GOT3 (cell line): ENCODE measurements around the gene CSNK2B.

ENCODE experiments used
- DNase-seq: peaks from one replicate; lab custom pipeline; 2025; ENCODE audit warnings: mixed read lengths; lab: John Stamatoyannopoulos, UW

CSNK2B gene

GRCh38 chr6:31710523-31711219 lies 44.8 kb downstream of the CSNK2B start:
- DNase-seq: no peak

GRCh38 chr6:31711233-31711632 lies 45.4 kb downstream of the CSNK2B start:
- DNase-seq: no peak

DNA sequence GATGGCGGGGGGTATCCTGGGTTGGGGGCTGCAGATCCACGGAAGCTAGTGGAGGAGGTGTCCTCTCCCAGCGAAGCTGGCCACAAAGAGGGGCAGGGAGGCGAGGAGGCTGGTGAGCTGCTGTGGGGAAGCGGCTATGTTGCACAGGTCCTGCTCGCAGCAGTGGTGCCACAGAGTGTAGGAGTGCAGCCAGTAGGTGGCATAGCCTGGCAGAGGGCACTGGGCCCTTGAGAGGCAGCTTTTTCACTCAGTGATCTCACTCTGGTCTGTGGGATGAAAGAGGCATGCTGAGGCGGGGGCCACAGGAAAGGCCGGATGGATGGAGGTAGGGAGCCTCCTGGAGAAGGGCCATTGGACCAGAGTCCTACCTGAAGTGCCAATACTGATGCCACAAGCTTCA lies 46.4 kb downstream of the CSNK2B start:
- no peak for DNase-seq

DNA sequence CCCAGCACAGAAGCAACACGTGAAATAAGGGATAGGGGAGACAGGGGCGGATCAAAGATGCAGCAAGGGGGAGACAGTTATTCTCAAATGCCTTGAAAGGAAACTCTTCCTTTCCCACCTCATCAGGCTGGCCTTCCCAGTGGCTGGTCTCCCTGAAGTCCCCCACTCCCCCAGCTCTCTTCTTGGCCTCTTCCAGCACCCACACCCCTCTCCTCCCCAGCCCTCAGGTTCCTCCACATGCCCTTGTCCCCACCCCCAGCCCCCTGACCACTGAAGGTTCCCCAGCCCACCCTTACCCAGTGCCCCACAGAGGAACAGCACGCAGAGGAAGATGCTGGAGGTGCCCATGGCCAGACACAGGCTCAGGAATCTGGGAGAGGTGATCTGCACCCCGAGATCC lies 47.6 kb downstream of the CSNK2B start:
- DNase-seq: no peak

DNA sequence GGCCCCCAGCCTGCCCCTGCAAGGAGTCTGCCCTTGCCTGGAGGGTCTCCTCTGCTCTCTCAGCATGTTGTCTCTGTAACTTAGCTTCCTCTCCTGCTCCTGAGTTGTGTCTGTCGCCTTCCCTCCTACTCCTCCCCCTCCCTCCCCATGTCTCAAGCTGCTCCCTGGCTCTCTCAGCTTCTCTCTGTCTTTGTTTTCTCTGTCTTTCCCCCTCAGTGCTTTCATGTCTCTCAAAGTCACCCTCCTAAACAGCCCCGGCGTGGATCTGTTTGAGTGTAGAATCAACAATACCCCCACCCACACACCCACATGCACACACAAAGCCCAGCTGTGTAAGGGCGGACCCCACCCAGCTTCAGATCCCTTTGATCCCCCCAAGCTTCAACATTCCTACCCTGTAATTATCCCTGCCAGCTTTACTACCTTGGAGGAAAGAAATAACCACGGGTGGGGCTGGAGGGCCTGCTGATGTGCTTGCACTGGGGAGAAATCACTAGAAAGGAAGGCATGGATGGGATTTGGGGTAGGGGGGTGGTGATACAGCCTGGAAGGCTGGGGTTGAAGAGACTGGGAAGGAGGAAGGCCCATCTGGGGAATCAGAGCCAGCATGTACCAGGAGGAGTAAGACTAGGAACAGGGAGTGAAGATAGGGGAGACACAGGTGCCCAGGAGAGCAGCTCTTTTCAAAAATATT lies 48.3 kb downstream of the CSNK2B start:
- DNase-seq: no peak

DNA sequence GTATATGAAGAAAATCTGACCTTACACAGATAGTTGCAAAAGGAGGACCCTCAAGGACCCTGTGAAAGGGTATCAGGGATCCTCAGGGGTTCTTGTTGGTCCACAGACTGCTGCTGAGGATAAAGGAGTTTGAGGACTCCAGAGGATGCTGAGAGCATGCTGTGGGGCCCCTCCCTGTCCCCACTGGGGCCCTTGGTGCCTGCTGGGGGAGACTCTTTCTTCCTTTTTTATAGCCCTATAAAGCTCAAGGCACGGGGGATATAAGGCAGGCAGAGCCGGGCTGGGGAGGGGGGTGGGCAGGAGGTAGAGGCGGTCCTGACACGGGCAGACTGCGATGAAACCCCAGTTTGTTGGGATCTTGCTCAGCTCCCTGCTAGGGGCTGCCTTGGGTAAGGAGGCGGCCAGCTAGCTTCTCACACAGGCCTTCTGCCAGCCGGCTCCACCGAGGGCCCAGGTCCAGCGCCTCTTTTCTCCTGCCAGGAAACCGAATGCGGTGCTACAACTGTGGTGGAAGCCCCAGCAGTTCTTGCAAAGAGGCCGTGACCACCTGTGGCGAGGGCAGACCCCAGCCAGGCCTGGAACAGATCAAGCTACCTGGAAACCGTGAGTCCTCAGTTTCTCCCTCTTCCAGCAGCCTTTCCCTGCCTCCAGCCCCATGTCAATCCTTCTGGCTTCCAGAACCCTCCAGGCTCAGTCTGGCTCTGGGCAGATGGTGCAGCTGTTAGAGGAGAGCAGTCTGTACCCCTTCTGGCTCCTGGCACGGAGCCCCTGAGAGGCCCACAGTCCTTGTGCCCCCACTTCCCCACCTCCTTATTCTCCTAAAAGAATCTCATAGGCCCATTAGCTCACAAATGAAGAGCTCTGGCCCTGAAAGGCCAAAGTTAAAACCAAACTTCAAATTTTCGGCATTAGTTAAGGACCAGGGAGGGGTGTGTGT lies 49.4 kb downstream of the CSNK2B start, which contains the start of gene LY6G6D:
Gene LY6G6D, plus strand, starts transcription at position 327 of the 937 bp plus-strand sequence. Its CDS starts 8 bp downstream, at position 335.
- no peak for DNase-seq

DNA sequence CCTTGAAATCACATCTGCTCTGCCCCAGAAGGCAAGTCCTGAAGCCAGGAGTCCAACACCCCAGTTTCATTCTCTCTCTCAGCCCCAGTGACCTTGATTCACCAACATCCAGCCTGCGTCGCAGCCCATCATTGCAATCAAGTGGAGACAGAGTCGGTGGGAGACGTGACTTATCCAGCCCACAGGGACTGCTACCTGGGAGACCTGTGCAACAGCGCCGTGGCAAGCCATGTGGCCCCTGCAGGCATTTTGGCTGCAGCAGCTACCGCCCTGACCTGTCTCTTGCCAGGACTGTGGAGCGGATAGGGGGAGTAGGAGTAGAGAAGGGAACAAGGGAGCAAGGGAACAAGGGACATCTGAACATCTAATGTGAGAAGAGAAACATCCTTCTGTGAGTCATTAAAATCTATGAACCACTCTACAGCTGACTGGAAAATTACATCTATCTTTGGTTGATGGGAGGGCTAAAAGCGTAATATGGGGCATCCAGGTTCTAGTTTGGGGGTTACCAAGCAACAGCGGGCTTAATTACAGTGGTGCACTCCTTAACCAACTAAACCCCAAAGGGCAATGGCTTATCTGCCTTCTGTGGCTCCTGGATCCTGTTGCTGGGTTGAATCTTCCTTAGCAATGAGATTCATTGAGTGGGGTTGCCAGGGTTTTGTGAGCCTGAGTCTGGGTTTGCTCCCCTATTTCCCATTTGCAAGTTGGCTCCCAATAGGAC lies 51.8 kb downstream of the CSNK2B start:
- no peak for DNase-seq

DNA sequence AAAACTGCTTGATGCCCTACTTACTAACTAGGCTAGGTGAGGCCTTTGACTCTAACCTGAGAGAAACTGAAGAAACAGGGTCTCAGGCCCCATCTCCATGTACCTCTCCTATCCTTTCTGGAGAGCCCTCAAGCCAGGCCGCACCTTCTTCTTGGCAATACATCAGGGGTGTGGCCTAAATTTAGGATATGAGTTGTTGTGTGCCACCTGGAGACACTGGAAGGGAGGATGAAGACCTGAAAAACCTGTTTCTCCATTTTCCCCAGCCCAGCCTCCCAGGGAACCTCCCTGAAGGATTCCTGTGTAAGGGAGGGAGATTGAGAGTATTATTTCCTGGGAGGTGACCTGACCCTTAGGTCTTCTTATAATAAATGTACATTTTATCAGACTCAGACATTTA lies 52.4 kb downstream of the CSNK2B start:
- DNase-seq: no peak

- DNase-seq: no peak
Measured at GRCh38 chr6:31719001-31719400, 53.1 kb downstream of the CSNK2B start.
